LNCAP (cell line): Measurements from ENCODE around the gene CLEC1B.

ENCODE experiments used
- TF ChIP-seq, protein P1 (sequence below): fragments of 450-650 bp; IDR thresholded peaks from 2 replicates; pipeline ENCODE4 v1.5.1; 2017; ENCODE audit warnings: mild to moderate bottlenecking

Gene CLEC1B

DNA sequence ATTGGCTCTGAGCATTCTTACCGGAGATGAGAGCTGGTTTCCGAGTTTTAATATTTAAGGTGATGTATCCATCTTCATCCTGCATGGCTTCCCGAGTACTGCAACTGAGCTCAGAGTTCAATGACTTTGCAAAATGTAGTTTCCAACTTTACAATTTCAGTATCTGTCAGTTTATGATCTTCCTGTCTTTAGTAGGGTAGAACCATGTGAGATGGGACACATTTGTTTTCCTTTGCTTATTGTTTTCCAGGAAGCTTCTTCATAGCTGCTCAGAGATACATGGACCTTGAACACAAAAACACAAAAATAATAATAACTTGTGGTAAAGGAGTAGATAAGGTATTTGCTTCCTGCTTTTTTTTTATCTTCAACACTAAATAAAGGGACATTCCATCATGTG lies at the start of gene CLEC1B:
Gene CLEC1B (minus strand): TSS at position 106 of the 400 bp plus-strand sequence. CDS start 21 bp downstream, at position 85.
- TF ChIP-seq, protein P1, sequence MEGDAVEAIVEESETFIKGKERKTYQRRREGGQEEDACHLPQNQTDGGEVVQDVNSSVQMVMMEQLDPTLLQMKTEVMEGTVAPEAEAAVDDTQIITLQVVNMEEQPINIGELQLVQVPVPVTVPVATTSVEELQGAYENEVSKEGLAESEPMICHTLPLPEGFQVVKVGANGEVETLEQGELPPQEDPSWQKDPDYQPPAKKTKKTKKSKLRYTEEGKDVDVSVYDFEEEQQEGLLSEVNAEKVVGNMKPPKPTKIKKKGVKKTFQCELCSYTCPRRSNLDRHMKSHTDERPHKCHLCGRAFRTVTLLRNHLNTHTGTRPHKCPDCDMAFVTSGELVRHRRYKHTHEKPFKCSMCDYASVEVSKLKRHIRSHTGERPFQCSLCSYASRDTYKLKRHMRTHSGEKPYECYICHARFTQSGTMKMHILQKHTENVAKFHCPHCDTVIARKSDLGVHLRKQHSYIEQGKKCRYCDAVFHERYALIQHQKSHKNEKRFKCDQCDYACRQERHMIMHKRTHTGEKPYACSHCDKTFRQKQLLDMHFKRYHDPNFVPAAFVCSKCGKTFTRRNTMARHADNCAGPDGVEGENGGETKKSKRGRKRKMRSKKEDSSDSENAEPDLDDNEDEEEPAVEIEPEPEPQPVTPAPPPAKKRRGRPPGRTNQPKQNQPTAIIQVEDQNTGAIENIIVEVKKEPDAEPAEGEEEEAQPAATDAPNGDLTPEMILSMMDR = no peak

DNA sequence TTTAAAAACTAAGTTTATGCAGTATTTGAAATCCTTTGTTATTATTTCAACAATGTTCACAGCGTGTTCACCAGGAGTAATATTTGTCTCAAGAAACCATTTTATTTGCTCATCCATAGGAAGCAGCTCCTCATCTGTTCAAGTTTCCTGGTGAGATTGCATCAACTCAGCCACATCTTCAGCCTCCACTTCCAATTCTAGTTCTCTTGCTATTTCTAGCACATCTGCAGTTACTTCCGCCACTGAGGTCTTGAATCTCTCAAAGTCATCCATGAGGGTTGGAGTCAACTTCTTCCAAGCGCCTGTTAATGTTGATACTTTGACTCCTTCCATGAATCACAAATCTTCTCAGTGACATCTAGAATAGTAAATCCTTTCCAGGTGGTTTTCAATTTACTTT lies 49.6 kb upstream of the CLEC1B start:
- TF ChIP-seq, protein P1 = no peak

DNA sequence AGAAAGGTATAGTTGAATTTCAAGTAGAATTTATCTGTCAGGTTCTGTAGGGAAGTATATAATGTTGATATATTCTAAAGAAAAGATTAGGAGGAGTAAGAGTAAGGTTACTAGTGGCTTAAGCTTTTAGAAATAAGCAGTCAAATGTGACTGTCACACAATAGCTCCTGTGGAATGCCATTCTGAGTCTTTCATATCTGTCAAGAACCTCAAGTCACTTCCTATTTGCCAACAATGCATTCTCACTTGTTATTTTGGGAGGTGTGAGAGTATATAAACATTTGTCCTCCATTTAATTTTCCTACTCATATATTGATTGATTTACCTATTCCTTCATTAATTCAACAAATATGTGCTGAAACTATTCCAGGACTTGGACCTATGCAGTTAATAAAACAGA lies 43.2 kb upstream of the CLEC1B start:
- TF ChIP-seq, protein P1 = no peak

DNA sequence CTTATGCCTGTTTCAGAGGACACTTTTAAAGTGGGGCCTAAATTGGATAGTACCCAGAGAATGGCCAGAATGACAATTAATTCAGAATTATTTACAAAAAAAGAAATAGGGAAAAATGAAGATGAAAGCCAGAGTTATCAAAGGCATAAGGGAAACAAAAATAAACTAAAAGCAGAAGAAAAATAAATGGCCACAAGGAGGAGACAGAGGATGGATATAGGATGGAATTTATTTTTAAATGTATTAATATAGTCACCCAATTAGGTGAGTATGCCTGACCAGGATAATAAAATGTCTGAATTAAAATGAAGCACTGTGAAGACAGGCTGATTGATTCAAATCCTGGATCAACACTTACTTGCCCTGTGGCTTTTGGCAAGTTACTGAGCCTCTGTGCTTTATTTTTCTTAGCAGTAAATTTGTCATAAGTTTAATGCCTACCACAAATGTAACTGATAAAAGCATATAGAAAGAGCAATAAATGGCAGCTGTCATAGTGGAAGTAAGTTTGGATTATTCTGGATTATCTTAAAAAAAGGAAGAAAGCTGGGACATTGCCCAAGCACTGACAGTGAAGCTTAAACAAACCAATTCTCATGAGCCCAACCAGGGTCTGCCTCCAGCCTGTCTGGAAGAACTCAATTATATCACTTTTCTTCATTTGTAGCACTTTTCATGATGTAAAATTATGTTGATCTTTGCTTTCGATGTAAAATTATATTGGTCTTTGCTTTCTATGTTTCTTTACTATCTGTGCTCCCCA lies 35.0 kb upstream of the CLEC1B start:
- TF ChIP-seq, protein P1 = peak; percentile 68

DNA sequence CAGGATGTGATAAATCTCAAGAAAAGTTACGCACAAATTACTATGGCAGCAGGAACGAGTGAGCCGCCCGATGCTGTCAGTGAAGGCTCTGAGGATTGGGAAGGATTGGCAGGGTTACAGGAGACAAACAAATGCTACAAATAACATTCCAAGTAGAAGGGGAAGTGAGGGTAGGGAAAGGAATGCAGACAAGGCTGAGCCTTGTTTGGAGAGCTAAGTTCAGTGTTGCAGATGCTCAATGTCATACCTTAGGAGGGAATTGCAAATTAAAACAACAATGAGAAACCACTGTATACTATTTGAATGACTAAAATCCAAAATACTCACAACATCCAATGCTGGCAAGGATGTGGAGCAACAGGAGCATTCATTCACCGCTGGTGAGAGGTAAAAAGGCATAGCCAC lies 32.9 kb upstream of the CLEC1B start:
- TF ChIP-seq, protein P1 = no peak

DNA sequence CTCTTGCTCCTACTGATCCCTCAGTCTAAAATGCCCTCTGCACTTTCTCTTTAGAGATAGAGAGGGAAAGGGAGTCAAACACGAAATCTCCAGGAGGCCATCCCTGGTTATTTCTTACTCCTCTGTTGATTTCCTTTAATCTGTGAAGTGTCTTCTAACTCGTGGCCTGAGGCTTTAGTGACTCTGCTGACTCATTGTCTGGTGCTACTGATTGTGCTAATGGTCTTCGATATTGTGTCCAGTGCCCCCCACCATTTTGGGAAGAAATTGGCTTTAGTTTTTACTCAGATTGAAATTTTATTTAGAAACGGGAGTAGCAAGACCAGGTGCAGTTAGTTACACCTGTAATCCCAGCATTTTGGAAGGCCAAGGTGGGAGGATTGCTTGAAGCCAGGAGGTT lies 32.4 kb upstream of the CLEC1B start:
- TF ChIP-seq, protein P1 = no peak

DNA sequence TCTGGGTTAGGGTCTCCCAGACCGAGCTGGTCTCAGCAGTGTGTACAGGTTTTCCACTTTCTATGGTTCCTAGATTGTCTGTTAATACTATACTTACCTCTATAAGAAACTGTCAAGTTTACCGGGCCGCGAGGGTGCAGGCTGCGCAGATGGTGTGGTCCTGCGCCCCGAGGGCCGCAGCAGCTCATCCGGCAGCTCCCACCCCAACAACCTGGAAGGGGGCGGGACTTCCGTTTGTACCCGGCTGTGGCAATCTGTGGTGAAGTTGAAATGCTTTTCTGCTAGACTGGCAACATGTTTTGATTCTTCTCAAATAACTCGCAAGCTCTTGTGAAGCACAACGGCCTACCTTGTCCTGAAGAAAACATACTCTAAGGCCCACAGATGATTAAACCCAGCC lies 31.5 kb upstream of the CLEC1B start, which contains the start of gene CLEC9A:
Gene CLEC9A (plus strand): TSS at position 237 of the 400 bp plus-strand sequence. CDS start 22,006 bp downstream, outside the sequence.
- TF ChIP-seq, protein P1 = no peak
